Right atrium auricular region (tissue), 2 donors: ENCODE data around the gene RNU6-1. TPM values are rescaled to one million over a fixed set of nuclear protein-coding genes. Genes with fewer than 3 reads are reported as not detected.

Source experiments
- DNase-seq: peaks from one replicate; pipeline ENCODE4 v3.0.0-alpha.2; 2019; ENCODE audit warnings: low spot score
- H3K27ac ChIP-seq, 2 donors: fragments of 200-600 bp; sonication (generic); 1 replicate in 1 of 2; 2 replicates in 1 of 2; pipeline ENCODE4 v1.5.1; 2016 to 2019
- H3K27me3 ChIP-seq, 2 donors: fragments of 200-600 bp; sonication (generic); one replicate each; pipeline versions ENCODE4 v1.5.1 to v1.6.0; 2017 to 2019
- H3K36me3 ChIP-seq: fragments of 200-600 bp; sonication (generic); one replicate; pipeline ENCODE4 v1.5.1; 2016
- H3K4me1 ChIP-seq, 2 donors: fragments of 200-600 bp; sonication (generic); one replicate each; pipeline versions ENCODE4 v1.5.1 to v1.6.0; 2017 to 2019
- H3K4me3 ChIP-seq, 2 donors: fragments of 200-600 bp; sonication (generic); 1 replicate in 1 of 2; 2 replicates in 1 of 2; pipeline ENCODE4 v1.5.1; 2017 to 2019; ENCODE audit warnings: mild to moderate bottlenecking in 1 of 2, moderate library complexity in 1 of 2
- H3K9me3 ChIP-seq, 2 donors: fragments of 200-600 bp; sonication (generic); one replicate each; pipeline ENCODE4 v1.5.1; 2019
- CTCF ChIP-seq, 2 donors: fragments of 200-600 bp; sonication (generic); IDR thresholded peaks; one replicate each; pipeline ENCODE4 v1.5.1; 2019; ENCODE audit warnings: antibody characterized with exemption in 2 of 2
- total RNA-seq, 2 donors: library from RNA; depleted of rRNA; stranded (reverse); fragments of >200 nt; gene quantifications; one replicate each; pipeline ENCODE4 v1.1.0, GENCODE V29; 2016

Gene RNU6-1
- total RNA-seq, 2 donors from 2014 or later = not detected

- H3K4me3 ChIP-seq = no peak overlapping the region
- peaks cover 0 to 84% of the 10 kb centered on the region in 2 donors for H3K4me1 ChIP-seq
- DNase-seq = no peak
- H3K9me3 ChIP-seq = no peaks in the 10 kb centered on the region
- no peaks in the 10 kb centered on the region for H3K36me3 ChIP-seq
- H3K27me3 ChIP-seq = peaks cover 72 to 98% of the 10 kb centered on the region in 2 donors
- no peak for TF ChIP-seq CTCF (IDR thresholded peaks at IDR 0.05)
- no peak overlapping the region for H3K27ac ChIP-seq
Observed at GRCh38 chr15:67824197-67824968, 15.5 kb downstream of the RNU6-1 start.

DNA sequence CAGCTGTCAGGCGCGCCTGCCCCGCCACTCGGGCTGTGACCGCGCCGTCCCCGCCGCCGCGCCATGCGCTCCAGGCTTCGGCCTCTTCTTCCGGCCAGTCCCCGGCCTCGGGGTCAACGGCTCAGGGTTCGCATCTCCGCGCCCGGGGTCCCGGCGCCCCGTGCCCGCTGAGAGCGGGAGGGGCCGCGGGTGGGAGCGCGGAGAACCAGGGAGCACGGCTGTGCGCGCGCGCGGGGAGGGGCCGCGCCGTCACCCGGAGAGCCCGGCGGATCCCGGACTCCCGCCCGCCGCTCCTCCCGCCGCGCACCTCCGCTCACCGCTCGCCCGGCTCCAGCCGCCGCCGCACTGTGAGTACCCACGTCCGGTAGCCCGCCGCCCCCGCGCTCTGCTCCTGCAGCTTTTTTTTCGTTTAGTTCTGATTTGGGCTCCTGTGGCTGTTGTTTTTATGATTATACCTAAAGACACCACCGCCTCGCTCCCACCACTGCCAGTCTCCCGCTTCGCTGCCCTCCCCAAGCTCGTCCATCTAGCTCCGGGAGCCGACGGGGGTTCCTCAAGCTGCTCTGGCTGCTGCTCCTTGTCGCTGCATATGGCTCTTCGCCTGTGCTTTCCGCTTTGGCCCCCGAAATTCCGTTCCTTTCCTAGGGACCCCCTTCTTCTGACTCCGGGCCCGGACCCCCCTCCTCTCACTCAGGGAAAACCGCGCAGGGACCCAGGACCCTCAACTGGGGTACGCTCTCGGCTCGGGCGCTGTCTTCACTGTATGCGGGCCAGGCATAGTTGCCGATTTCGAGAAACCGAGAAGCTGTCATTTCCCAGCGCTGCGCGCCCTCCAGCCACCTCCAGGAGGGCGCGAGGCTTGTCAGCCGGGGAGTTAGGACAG is 16.3 kb downstream of the RNU6-1 start:
- no peaks in the 10 kb centered on the region for H3K9me3 ChIP-seq
- H3K27me3 ChIP-seq = peaks cover 69 to 91% of the 10 kb centered on the region in 2 donors
- H3K27ac ChIP-seq = no peak overlapping the region
- no peak for TF ChIP-seq CTCF (IDR thresholded peaks at IDR 0.05)
- H3K4me1 ChIP-seq = peaks cover 0 to 76% of the 10 kb centered on the region in 2 donors
- DNase-seq = no peak
- H3K4me3 ChIP-seq = peak overlapping the region in 1 of 2 donors; percentile 33
- H3K36me3 ChIP-seq = no peaks in the 10 kb centered on the region

DNA sequence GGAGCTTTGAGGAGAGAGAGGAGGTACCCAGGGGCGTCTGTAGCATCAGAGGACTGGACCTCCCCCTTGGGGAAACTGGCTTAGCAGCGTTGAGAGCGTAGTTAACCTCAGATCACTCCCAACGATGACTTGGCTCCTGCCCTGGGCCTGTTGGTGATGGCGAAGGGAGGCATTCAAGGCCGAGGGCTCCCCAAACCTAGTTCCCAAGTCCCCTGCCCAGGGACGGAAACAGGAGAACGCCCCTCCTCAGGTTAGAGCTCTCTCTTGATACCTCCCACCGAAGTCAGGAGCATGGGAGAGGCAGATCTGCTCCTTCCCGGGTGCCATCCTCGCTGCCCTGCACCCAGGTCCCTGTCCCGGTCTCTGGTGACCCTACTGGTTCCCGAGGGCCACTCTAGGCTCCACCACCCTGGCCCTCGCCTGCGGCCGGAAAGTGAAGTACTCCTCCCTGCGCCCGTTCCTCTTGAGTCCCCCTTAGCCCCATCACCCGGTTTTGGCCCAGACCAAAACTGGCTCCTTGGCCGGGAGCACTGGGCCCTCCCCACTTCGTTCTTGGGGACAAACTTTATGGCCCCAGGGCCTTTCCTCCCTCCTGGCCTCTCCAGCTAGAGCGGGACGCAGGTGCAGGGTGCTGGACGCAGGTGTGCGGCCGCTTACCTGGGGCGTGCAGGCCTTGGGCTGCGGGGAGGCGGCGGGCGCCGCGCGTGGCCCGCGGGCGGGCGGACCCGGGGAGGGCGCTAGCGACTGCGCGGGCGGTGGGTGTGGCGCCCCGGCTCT is 17.1 kb downstream of the RNU6-1 start:
- Histone ChIP-seq H3K27me3 (peaks cover 66 to 83% of the 10 kb centered on the region in 2 donors), H3K27ac (no peak overlapping the region), H3K9me3 (no peaks in the 10 kb centered on the region), H3K4me3 (peak overlapping the region in 1 of 2 donors; percentile 33), H3K36me3 (no peaks in the 10 kb centered on the region), H3K4me1 (peaks cover 0 to 67% of the 10 kb centered on the region in 2 donors)
- TF ChIP-seq CTCF (IDR thresholded peaks at IDR 0.05) = no peak
- DNase-seq = no peak

DNA sequence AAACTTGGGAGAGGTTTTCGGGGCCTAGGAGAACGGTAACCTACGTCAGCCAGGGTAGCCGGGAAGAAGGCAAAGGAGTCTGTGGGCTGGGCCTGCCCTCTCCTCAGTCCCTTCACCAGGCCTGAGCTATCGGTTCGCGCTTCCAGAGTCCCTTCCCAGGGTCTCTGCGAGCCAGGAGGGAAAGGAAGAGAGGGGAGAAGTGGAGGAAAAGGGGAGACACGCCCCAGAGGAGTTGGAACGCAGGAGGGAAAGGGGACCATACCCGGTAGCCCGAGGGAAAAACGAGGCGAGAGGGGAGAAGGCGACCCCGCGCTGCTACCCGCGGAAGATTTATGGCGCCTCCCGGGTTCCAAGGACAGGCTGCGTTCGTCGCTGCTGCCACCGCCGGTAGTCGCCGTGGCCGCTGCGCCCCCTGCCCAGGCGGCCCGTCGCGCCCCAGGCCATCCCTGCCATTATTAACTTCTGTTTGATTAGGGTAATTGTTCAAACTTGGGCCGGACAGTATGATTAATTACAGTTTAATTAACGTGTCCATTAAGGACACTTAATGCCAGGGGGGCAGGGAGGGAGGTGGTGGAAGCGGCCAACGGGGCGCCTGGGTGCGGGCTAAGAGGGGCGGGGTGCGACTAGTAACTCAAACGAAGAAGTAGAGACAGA is 17.9 kb downstream of the RNU6-1 start:
- no peak for DNase-seq
- H3K27me3 ChIP-seq = peaks cover 62 to 75% of the 10 kb centered on the region in 2 donors

More for the DNA sequence above, 17.9 kb downstream of the RNU6-1 start:
- TF ChIP-seq CTCF (IDR thresholded peaks at IDR 0.05) = no peak
- Histone ChIP-seq H3K9me3 (peaks cover 0 to 1% of the 10 kb centered on the region in 2 donors), H3K4me3 (no peak overlapping the region), H3K27ac (no peak overlapping the region), H3K4me1 (peaks cover 0 to 59% of the 10 kb centered on the region in 2 donors), H3K36me3 (no peaks in the 10 kb centered on the region)
